HUES48 (cell line): ENCODE data around the gene NOD2.

Experiments
- H3K27ac ChIP-seq: one replicate; pipeline ENCODE4 v1.7.0; 2013; ENCODE audit warnings: low read depth, low read length, inconsistent platforms
- H3K27me3 ChIP-seq: 2 replicates; pipeline ENCODE4 v1.6.1; 2013; ENCODE audit warnings: mild to moderate bottlenecking, low read length; ENCODE audit not compliant: control insufficient read depth, insufficient read depth
- H3K36me3 ChIP-seq: 2 replicates; pipeline ENCODE4 v1.6.1; 2013; ENCODE audit warnings: low read length; ENCODE audit not compliant: control insufficient read depth, insufficient read depth
- H3K4me1 ChIP-seq: 2 replicates; pipeline ENCODE4 v1.6.1; 2013; ENCODE audit warnings: mild to moderate bottlenecking, low read length; ENCODE audit not compliant: control insufficient read depth, insufficient read depth
- H3K4me3 ChIP-seq: 2 replicates; pipeline ENCODE4 v1.5.1; 2013; ENCODE audit warnings: mild to moderate bottlenecking, low read depth, low read length
- H3K9ac ChIP-seq: 2 replicates; pipeline ENCODE4 v1.6.1; 2013; ENCODE audit warnings: mild to moderate bottlenecking, low read depth, low read length, moderate library complexity
- H3K9me3 ChIP-seq: 2 replicates; pipeline ENCODE4 v1.6.1; 2013; ENCODE audit warnings: low read length; ENCODE audit not compliant: control insufficient read depth, insufficient read depth

Gene NOD2

GRCh38 chr16:50692999-50693781 is at the start of gene NOD2:
NOD2 (plus strand) TSS chr16:50693606; CDS start chr16:50699496, 5,890 bp downstream.
- Histone ChIP-seq H3K9ac (no peak within 1 kb of the TSS), H3K4me3 (peak within 1 kb of the TSS; percentile 61)

GRCh38 chr16:50644245-50644644 is 49.2 kb upstream of the NOD2 start:
- H3K27ac ChIP-seq: no peak overlapping the region
- no peaks in the 10 kb centered on the region for H3K9me3 ChIP-seq
- H3K9ac ChIP-seq: no peak overlapping the region
- H3K27me3 ChIP-seq: no peaks in the 10 kb centered on the region
- no peaks in the 10 kb centered on the region for H3K36me3 ChIP-seq
- H3K4me3 ChIP-seq: no peak overlapping the region
- peaks cover 6% of the 10 kb centered on the region for H3K4me1 ChIP-seq

More at GRCh38 chr16:50692999-50693781, at the start of gene NOD2:
- Histone ChIP-seq H3K36me3 (no peaks in the 10 kb centered on the region), H3K27me3 (peaks cover 26% of the 10 kb centered on the region), H3K4me1 (no peaks in the 10 kb centered on the region), H3K9me3 (no peaks in the 10 kb centered on the region), H3K27ac (no peak within 1 kb of the TSS)

- no peaks in the 10 kb centered on the region for H3K27me3 ChIP-seq
- H3K36me3 ChIP-seq: no peaks in the 10 kb centered on the region
- H3K4me1 ChIP-seq: peaks cover 6% of the 10 kb centered on the region
- H3K4me3 ChIP-seq: no peak overlapping the region
- H3K9me3 ChIP-seq: no peaks in the 10 kb centered on the region
- H3K27ac ChIP-seq: no peak overlapping the region
- H3K9ac ChIP-seq: no peak overlapping the region
These were observed 48.7 kb upstream of the NOD2 start for GRCh38 chr16:50644729-50645128.

- Histone ChIP-seq H3K4me3 (no peak overlapping the region), H3K9me3 (no peaks in the 10 kb centered on the region), H3K4me1 (peaks cover 6% of the 10 kb centered on the region), H3K27ac (no peak overlapping the region), H3K9ac (no peak overlapping the region), H3K36me3 (no peaks in the 10 kb centered on the region), H3K27me3 (no peaks in the 10 kb centered on the region)
These were observed 47.7 kb upstream of the NOD2 start for GRCh38 chr16:50645563-50646220.

GRCh38 chr16:50646345-50646744 is 47.1 kb upstream of the NOD2 start:
- Histone ChIP-seq H3K9me3 (no peaks in the 10 kb centered on the region), H3K36me3 (no peaks in the 10 kb centered on the region), H3K27me3 (no peaks in the 10 kb centered on the region), H3K9ac (no peak overlapping the region), H3K4me1 (peaks cover 6% of the 10 kb centered on the region), H3K27ac (no peak overlapping the region), H3K4me3 (no peak overlapping the region)

- Histone ChIP-seq H3K27me3 (no peaks in the 10 kb centered on the region), H3K4me1 (no peaks in the 10 kb centered on the region), H3K9ac (no peak overlapping the region), H3K9me3 (no peaks in the 10 kb centered on the region), H3K4me3 (no peak overlapping the region), H3K36me3 (no peaks in the 10 kb centered on the region), H3K27ac (no peak overlapping the region)
These were observed 41.5 kb upstream of the NOD2 start for GRCh38 chr16:50651835-50652438.

GRCh38 chr16:50652836-50653425 is 40.5 kb upstream of the NOD2 start:
- Histone ChIP-seq H3K27me3 (no peaks in the 10 kb centered on the region), H3K4me3 (no peak overlapping the region), H3K4me1 (no peaks in the 10 kb centered on the region), H3K27ac (no peak overlapping the region), H3K36me3 (no peaks in the 10 kb centered on the region), H3K9ac (no peak overlapping the region), H3K9me3 (no peaks in the 10 kb centered on the region)

- no peaks in the 10 kb centered on the region for H3K36me3 ChIP-seq
- H3K9me3 ChIP-seq: no peaks in the 10 kb centered on the region
- no peak overlapping the region for H3K27ac ChIP-seq
- H3K9ac ChIP-seq: no peak overlapping the region
- H3K27me3 ChIP-seq: no peaks in the 10 kb centered on the region
- no peak overlapping the region for H3K4me3 ChIP-seq
- no peaks in the 10 kb centered on the region for H3K4me1 ChIP-seq
These were observed 39.5 kb upstream of the NOD2 start for GRCh38 chr16:50653633-50654519.

- Histone ChIP-seq H3K27ac (no peak overlapping the region), H3K9me3 (no peaks in the 10 kb centered on the region), H3K4me3 (no peak overlapping the region), H3K36me3 (no peaks in the 10 kb centered on the region), H3K4me1 (no peaks in the 10 kb centered on the region), H3K9ac (no peak overlapping the region), H3K27me3 (no peaks in the 10 kb centered on the region)
These were observed 37.8 kb upstream of the NOD2 start for GRCh38 chr16:50655558-50656055.

- Histone ChIP-seq H3K9me3 (no peaks in the 10 kb centered on the region), H3K36me3 (no peaks in the 10 kb centered on the region), H3K27ac (no peak overlapping the region), H3K9ac (no peak overlapping the region), H3K4me3 (no peak overlapping the region), H3K27me3 (no peaks in the 10 kb centered on the region), H3K4me1 (no peaks in the 10 kb centered on the region)
These were observed 36.2 kb upstream of the NOD2 start for GRCh38 chr16:50657241-50657640.
